ENCODE results near the gene HCST. TPM values are rescaled to one million over a fixed set of nuclear protein-coding genes. Genes with fewer than 3 reads are reported as not detected.

HCST gene
- total and polyA plus RNA-seq, 2 of the 4 experiments (the other 2 are of a cell fraction): 1.5 TPM; not detected in 1

- 28% methylated on average over 5 of the region's 11 CpGs; no CpG with 5 or more reads in 1 of the 2 experiments for WGBS, 2 experiments (ENCODE audit: extremely low coverage in 2 of 2, insufficient read length in 1 of 2)
- H3K4me3 ChIP-seq (ENCODE audit: insufficient read depth, low read depth, low read length): peak overlapping the region; percentile 80
- dilution Hi-C loops (cut with HindIII; ENCODE audit: low sequenced_read_pairs, unreplicated experiment): no loop called here
- in situ Hi-C loops (cut with MboI; ENCODE audit: low sequenced_read_pairs): no loop called here
- H3K36me3 ChIP-seq (ENCODE audit: control insufficient read depth, insufficient read depth, low read length): peaks cover 4% of the 10 kb centered on the region; the same call in 1 of the 2 replicates
- no peak overlapping the region for H2BK20ac ChIP-seq (ENCODE audit: low read depth, low read length)
- H2BK120ac ChIP-seq (ENCODE audit: low read depth, low read length): no peak overlapping the region
- 0 out of 2 replicates have a peak overlapping the region, but pooled peaks have one; percentile 42 for H3K23ac ChIP-seq (ENCODE audit: low read depth, low read length)
- no peaks in the 10 kb centered on the region for H3K27me3 ChIP-seq (ENCODE audit: control insufficient read depth, insufficient read depth, low read length)
- TF ChIP-seq, protein P1, sequence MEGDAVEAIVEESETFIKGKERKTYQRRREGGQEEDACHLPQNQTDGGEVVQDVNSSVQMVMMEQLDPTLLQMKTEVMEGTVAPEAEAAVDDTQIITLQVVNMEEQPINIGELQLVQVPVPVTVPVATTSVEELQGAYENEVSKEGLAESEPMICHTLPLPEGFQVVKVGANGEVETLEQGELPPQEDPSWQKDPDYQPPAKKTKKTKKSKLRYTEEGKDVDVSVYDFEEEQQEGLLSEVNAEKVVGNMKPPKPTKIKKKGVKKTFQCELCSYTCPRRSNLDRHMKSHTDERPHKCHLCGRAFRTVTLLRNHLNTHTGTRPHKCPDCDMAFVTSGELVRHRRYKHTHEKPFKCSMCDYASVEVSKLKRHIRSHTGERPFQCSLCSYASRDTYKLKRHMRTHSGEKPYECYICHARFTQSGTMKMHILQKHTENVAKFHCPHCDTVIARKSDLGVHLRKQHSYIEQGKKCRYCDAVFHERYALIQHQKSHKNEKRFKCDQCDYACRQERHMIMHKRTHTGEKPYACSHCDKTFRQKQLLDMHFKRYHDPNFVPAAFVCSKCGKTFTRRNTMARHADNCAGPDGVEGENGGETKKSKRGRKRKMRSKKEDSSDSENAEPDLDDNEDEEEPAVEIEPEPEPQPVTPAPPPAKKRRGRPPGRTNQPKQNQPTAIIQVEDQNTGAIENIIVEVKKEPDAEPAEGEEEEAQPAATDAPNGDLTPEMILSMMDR (conservative IDR thresholded peaks at IDR 0.05; ENCODE audit: low read depth, low read length): no peak
- TF ChIP-seq, protein P2, sequence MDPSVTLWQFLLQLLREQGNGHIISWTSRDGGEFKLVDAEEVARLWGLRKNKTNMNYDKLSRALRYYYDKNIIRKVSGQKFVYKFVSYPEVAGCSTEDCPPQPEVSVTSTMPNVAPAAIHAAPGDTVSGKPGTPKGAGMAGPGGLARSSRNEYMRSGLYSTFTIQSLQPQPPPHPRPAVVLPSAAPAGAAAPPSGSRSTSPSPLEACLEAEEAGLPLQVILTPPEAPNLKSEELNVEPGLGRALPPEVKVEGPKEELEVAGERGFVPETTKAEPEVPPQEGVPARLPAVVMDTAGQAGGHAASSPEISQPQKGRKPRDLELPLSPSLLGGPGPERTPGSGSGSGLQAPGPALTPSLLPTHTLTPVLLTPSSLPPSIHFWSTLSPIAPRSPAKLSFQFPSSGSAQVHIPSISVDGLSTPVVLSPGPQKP (IDR thresholded peaks at IDR 0.05; ENCODE audit: borderline replicate concordance, low read depth, low read length): no peak
- TF ChIP-seq MAZ (IDR thresholded peaks at IDR 0.05; ENCODE audit: borderline replicate concordance, low read depth, low read length) (no peak), CEBPB (IDR thresholded peaks at IDR 0.05; ENCODE audit: low read depth, low read length) (no peak), FOS (IDR thresholded peaks at IDR 0.05; ENCODE audit: low read depth, low read length) (no peak), RAD21 (IDR thresholded peaks at IDR 0.05; ENCODE audit: low read length) (no peak), RFX5 (IDR thresholded peaks at IDR 0.05; ENCODE audit: low read depth, low read length) (no peak), NFE2L2 (IDR thresholded peaks at IDR 0.05; ENCODE audit: low read depth, low read length) (no peak), USF2 (IDR thresholded peaks at IDR 0.05; ENCODE audit: low read depth, low read length) (no peak), MXI1 (IDR thresholded peaks at IDR 0.05; ENCODE audit: borderline replicate concordance, low read depth, low read length) (no peak), POLR2A (IDR thresholded peaks at IDR 0.05; ENCODE audit: low read depth, low read length) (no peak), BHLHE40 (IDR thresholded peaks at IDR 0.05; ENCODE audit: low read depth, low read length) (no peak), MAFK (IDR thresholded peaks at IDR 0.05; ENCODE audit: low read depth, low read length) (no peak), CHD1 (IDR thresholded peaks at IDR 0.05; ENCODE audit: low read depth, low read length) (no peak), RCOR1 (IDR thresholded peaks at IDR 0.05; ENCODE audit: insufficient replicate concordance, low read length) (no peak)
- peak overlapping the region; percentile 73 for H2AFZ ChIP-seq (replicated peaks; ENCODE audit: low read length, poor library complexity)
- CTCF ChIA-PET: no interaction called here
- TSS peak; percentile 76 for BruUV-seq (replicated peaks)
- H2BK15ac ChIP-seq (ENCODE audit: low read depth, low read length): no peak overlapping the region
- POLR2A ChIA-PET (ENCODE audit: unreplicated experiment): no interaction called here
- no peak overlapping the region for H2AK5ac ChIP-seq (ENCODE audit: low read depth, low read length)
- peak overlapping the region; percentile 87 for H2AK9ac ChIP-seq (replicated peaks; ENCODE audit: low read depth, low read length, poor library complexity)
- H3K9me1 ChIP-seq (ENCODE audit: insufficient read depth, low read length): peaks cover 9% of the 10 kb centered on the region; the same call in 1 of the 2 replicates
- H3K4me1 ChIP-seq (ENCODE audit: control insufficient read depth, insufficient read depth, low read length): peaks cover 8% of the 10 kb centered on the region
- no peak overlapping the region for H3K56ac ChIP-seq (ENCODE audit: extremely low read depth, insufficient read depth, low read length)
- no peaks in the 10 kb centered on the region for H3K9me3 ChIP-seq (ENCODE audit: control insufficient read depth, insufficient read depth, low read length)
- peak overlapping the region; percentile 71 for H3K14ac ChIP-seq (replicated peaks; ENCODE audit: low read depth, low read length)
- intact Hi-C loops (cut with micrococcal nuclease): loop anchor here (5.0 kb wide), 1 partner anchor 115 kb away; the partner anchor contains the start of genes THAP8 and WDR62
- peaks cover 15 to 31% of the 10 kb centered on the region in 2 experiments for H3K79me1 ChIP-seq (ENCODE audit: low read depth in 1 of 2, low read length in 2 of 2)
- peaks cover 17% of the 10 kb centered on the region; the same call in 1 of the 2 replicates for H4K20me1 ChIP-seq (ENCODE audit: insufficient read depth, low read length)
- no peak overlapping the region for H4K91ac ChIP-seq (ENCODE audit: insufficient read depth, low read depth, low read length)
- H3K18ac ChIP-seq (ENCODE audit: low read depth, low read length): no peak overlapping the region
- peak overlapping the region; percentile 13 to 64; a peak in 1 of 4 replicates for H4K8ac ChIP-seq (ENCODE audit: low read depth in 2 of 2, low read length in 2 of 2)
- ATAC-seq (ENCODE audit: low read depth) (no peak), DNase-seq (no peak)
- peak overlapping the region; percentile 79 for H3K9ac ChIP-seq (ENCODE audit: low read depth, low read length)
- peak overlapping the region; percentile 27 for H3K4ac ChIP-seq (ENCODE audit: low read depth, low read length)
- peak overlapping the region; percentile 85 for H3K4me2 ChIP-seq (ENCODE audit: low read depth, low read length)
- H4K5ac ChIP-seq (ENCODE audit: low read depth, low read length): no peak overlapping the region
- no peak overlapping the region for H2BK5ac ChIP-seq (ENCODE audit: low read depth, low read length, poor library complexity, severe bottlenecking)
- peak overlapping the region; percentile 31; the same call in 1 of the 2 replicates for H3K27ac ChIP-seq (ENCODE audit: insufficient read depth, low read length)
Measured at GRCh38 chr19:35936738-35937268, 34.5 kb downstream of the HCST start.

All from IMR-90 (cell line).